IMR-90 (cell line): ENCODE measurements around the gene ADGRA1. TPM values are rescaled to one million over a fixed set of nuclear protein-coding genes. Genes with fewer than 3 reads are reported as not detected.
A peak's percentile ranks its signal among the peaks of the same experiment; 100 is the strongest.

Source experiments
- ATAC-seq: fragments of 200-7000 bp; cut with Tn5 transposase; 2 replicates; pipeline ENCODE4 v1.9.1; 2020; ENCODE audit warnings: low read depth, mild to moderate bottlenecking, moderate library complexity
- BruUV-seq: library from RNA; stranded (reverse); fragments of 400-500 nt; replicated peaks from 2 replicates; lab custom pipeline; 2021; lab: Mats Ljungman, UMichigan
- CTCF ChIA-PET: fragments of 300-600 bp; formaldehyde crosslinking; extraction: SDS; loops from one replicate; lab custom pipeline; 2021; ENCODE audit warnings: antibody characterized with exemption; lab: Yijun Ruan, JAX
- POLR2A ChIA-PET: fragments of 300-600 bp; sonication (Branson Sonifier 250); formaldehyde crosslinking; loops from one replicate; lab custom pipeline; 2022; ENCODE audit warnings: antibody characterized with exemption; ENCODE audit not compliant: unreplicated experiment; lab: Charles Lee
- DNase-seq: peaks from one replicate; pipeline ENCODE4 v3.0.0; 2013
- H2AFZ ChIP-seq: replicated peaks from 2 replicates; pipeline ENCODE3; 2013; ENCODE audit warnings: low read length, mild to moderate bottlenecking; ENCODE audit not compliant: poor library complexity
- H2AK5ac ChIP-seq: 2 replicates; pipeline ENCODE4 v1.6.1; 2013; ENCODE audit warnings: low read depth, low read length, inconsistent platforms
- H2AK9ac ChIP-seq: replicated peaks from 2 replicates; pipeline ENCODE3; 2013; ENCODE audit warnings: mild to moderate bottlenecking, low read depth, low read length, moderate library complexity; ENCODE audit not compliant: poor library complexity
- H2BK120ac ChIP-seq: 2 replicates; pipeline ENCODE4 v1.6.1; 2013; ENCODE audit warnings: low read depth, low read length, inconsistent platforms
- H2BK15ac ChIP-seq: 3 replicates; pipeline ENCODE4 v1.6.1; 2013; ENCODE audit warnings: low read depth, low read length, inconsistent platforms
- H2BK20ac ChIP-seq: 2 replicates; pipeline ENCODE4 v1.6.1; 2013; ENCODE audit warnings: low read depth, mild to moderate bottlenecking, inconsistent platforms, low read length, moderate library complexity
- H2BK5ac ChIP-seq: 2 replicates; pipeline ENCODE4 v1.6.1; 2013; ENCODE audit warnings: mild to moderate bottlenecking, low read depth, low read length, inconsistent platforms; ENCODE audit not compliant: poor library complexity, severe bottlenecking
- H3K14ac ChIP-seq: replicated peaks from 2 replicates; pipeline ENCODE4 v1.6.1; 2013; ENCODE audit warnings: low read depth, low read length, inconsistent platforms
- H3K18ac ChIP-seq: 2 replicates; pipeline ENCODE4 v1.6.1; 2013; ENCODE audit warnings: low read depth, low read length, control low read depth
- H3K23ac ChIP-seq: 2 replicates; pipeline ENCODE4 v1.6.1; 2013; ENCODE audit warnings: low read depth, low read length, inconsistent platforms
- H3K27ac ChIP-seq: 2 replicates; pipeline ENCODE4 v1.5.1; 2013; ENCODE audit warnings: mild to moderate bottlenecking, control low read depth, low read length; ENCODE audit not compliant: insufficient read depth
- H3K27me3 ChIP-seq: 2 replicates; pipeline ENCODE4 v1.6.1; 2013; ENCODE audit warnings: low read length; ENCODE audit not compliant: control insufficient read depth, insufficient read depth
- H3K36me3 ChIP-seq: 2 replicates; pipeline ENCODE4 v1.6.1; 2013; ENCODE audit warnings: low read length, mixed read lengths; ENCODE audit not compliant: control insufficient read depth, insufficient read depth
- H3K4ac ChIP-seq: 2 replicates; pipeline ENCODE4 v1.6.1; 2013; ENCODE audit warnings: low read depth, low read length, inconsistent platforms
- H3K4me1 ChIP-seq: 2 replicates; pipeline ENCODE4 v1.6.1; 2013; ENCODE audit warnings: low read length, mixed read lengths; ENCODE audit not compliant: control insufficient read depth, insufficient read depth
- H3K4me2 ChIP-seq: 2 replicates; pipeline ENCODE4 v1.6.1; 2013; ENCODE audit warnings: low read depth, mild to moderate bottlenecking, control low read depth, low read length, moderate library complexity
- H3K4me3 ChIP-seq: 2 replicates; pipeline ENCODE4 v1.5.1; 2013; ENCODE audit warnings: low read depth, mild to moderate bottlenecking, control low read depth, low read length, moderate library complexity; ENCODE audit not compliant: insufficient read depth
- H3K56ac ChIP-seq: 2 replicates; pipeline ENCODE4 v1.6.1; 2013; ENCODE audit warnings: low read length, inconsistent platforms; ENCODE audit not compliant: insufficient read depth; ENCODE audit errors: extremely low read depth
- H3K79me1 ChIP-seq, 2 experiments: 2 replicates each; pipeline ENCODE4 v1.6.1; 2013; ENCODE audit warnings: low read length in 2 of 2, inconsistent platforms in 1 of 2, low read depth in 1 of 2
- H3K9ac ChIP-seq: 2 replicates; pipeline ENCODE4 v1.6.1; 2013; ENCODE audit warnings: low read depth, low read length, control low read depth
- H3K9me1 ChIP-seq: 2 replicates; pipeline ENCODE4 v1.6.1; 2013; ENCODE audit warnings: low read length, inconsistent platforms; ENCODE audit not compliant: insufficient read depth
- H3K9me3 ChIP-seq: 2 replicates; pipeline ENCODE4 v1.6.1; 2013; ENCODE audit warnings: low read length; ENCODE audit not compliant: control insufficient read depth, insufficient read depth
- H4K20me1 ChIP-seq: 2 replicates; pipeline ENCODE4 v1.6.1; 2013; ENCODE audit warnings: low read length, inconsistent platforms; ENCODE audit not compliant: insufficient read depth
- H4K5ac ChIP-seq: 2 replicates; pipeline ENCODE4 v1.6.1; 2013; ENCODE audit warnings: mild to moderate bottlenecking, low read depth, low read length, control low read depth
- H4K8ac ChIP-seq, 2 experiments: 2 replicates each; pipeline ENCODE4 v1.6.1; 2013; ENCODE audit warnings: low read depth in 2 of 2, low read length in 2 of 2, control low read depth in 1 of 2, inconsistent platforms in 1 of 2
- H4K91ac ChIP-seq: 2 replicates; pipeline ENCODE4 v1.6.1; 2013; ENCODE audit warnings: low read depth, low read length, inconsistent platforms; ENCODE audit not compliant: insufficient read depth
- CHD1 ChIP-seq: IDR thresholded peaks from 2 replicates; pipeline ENCODE4 v1.6.1; 2012; ENCODE audit warnings: low read depth, low read length, improper control_type of control experiment
- FOS ChIP-seq: fragments of 150-350 bp; IDR thresholded peaks from 2 replicates; pipeline ENCODE4 v1.6.1; 2016; ENCODE audit warnings: low read depth, low read length
- MAFK ChIP-seq: IDR thresholded peaks from 2 replicates; pipeline ENCODE4 v1.6.1; 2012; ENCODE audit warnings: low read depth, low read length, improper control_type of control experiment
- MAZ ChIP-seq: IDR thresholded peaks from 2 replicates; pipeline ENCODE4 v1.6.1; 2012; ENCODE audit warnings: low read depth, mild to moderate bottlenecking, low read length, improper control_type of control experiment, moderate library complexity, borderline replicate concordance
- MXI1 ChIP-seq: IDR thresholded peaks from 2 replicates; pipeline ENCODE4 v1.6.1; 2012; ENCODE audit warnings: low read depth, mild to moderate bottlenecking, low read length, moderate library complexity, borderline replicate concordance
- POLR2A ChIP-seq: IDR thresholded peaks from 2 replicates; pipeline ENCODE4 v1.6.1; 2012; ENCODE audit warnings: mild to moderate bottlenecking, low read depth, low read length
- WGBS, 2 experiments: methylation state at CpG; one replicate each; pipeline versions ENCODE4 v1.1.5 to v1.1.7; 2013; ENCODE audit warnings: missing lambda C conversion rate in 2 of 2; ENCODE audit not compliant: insufficient read length in 1 of 2; ENCODE audit errors: extremely low coverage in 2 of 2; 5-methylcytosine and 5-hydroxymethylcytosine counted together
- dilution Hi-C: fragments of 300-500 bp; cut with HindIII; formaldehyde crosslinking; loops from one replicate; pipeline ENCODE4 v1.14.3; 2018; ENCODE audit warnings: low sequenced_read_pairs; ENCODE audit not compliant: unreplicated experiment
- in situ Hi-C: fragments of 300-500 bp; cut with MboI; formaldehyde crosslinking; loops from 3 replicates; pipeline ENCODE4 v1.14.3; 2019; ENCODE audit warnings: low sequenced_read_pairs, inconsistent platforms, mixed read lengths
- intact Hi-C: fragments of 100-400 bp; cut with micrococcal nuclease; formaldehyde crosslinking; loops from 2 replicates; pipeline ENCODE4 v1.10.0; 2022
- polyA plus RNA-seq, 3 experiments: library from polyadenylated mRNA; depleted of rRNA; stranded (reverse); fragments of >200 nt; gene quantifications; 2 replicates each; pipeline ENCODE4 v1.2.3, GENCODE V29; 2012; ENCODE audit warnings: low replicate concordance in 1 of 3
- total RNA-seq: library from RNA; depleted of rRNA; stranded (reverse); fragments of >200 nt; gene quantifications from 2 replicates; pipeline ENCODE4 v1.2.3, GENCODE V29; 2012
- TF ChIP-seq, protein P1 (sequence below): fragments of 150-350 bp; IDR thresholded peaks from 2 replicates; pipeline ENCODE4 v1.6.1; 2017; ENCODE audit warnings: mild to moderate bottlenecking, antibody characterized with exemption, low read length, low read depth
- TF ChIP-seq, protein P2 (sequence below): conservative IDR thresholded peaks from 2 replicates; pipeline ENCODE4 v1.5.1; 2012; ENCODE audit warnings: mild to moderate bottlenecking, low read depth, low read length, improper control_type of control experiment

The ADGRA1 gene
- total and polyA plus RNA-seq, 2 of the 4 experiments (the other 2 are of a cell fraction), result not detected

DNA sequence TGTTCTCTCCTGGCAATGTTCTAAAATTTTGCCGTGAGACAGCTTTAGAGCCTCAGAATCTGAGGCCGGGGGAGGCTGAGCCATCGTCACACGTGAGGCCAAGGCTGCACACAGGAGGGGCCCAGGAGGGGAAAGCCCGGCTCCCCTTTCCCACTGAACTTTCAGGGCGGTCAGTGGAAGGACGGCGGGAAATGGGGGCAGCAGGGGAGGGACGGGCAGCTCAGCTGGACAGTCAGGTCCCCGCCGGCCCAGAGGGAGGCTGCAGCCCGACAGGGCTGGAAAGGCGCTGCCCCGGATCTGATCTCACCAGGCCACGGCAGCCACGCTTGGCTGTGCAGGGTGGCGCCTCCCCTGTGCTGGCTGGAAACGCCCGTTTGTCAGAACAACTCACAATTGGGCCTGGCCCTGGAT, 43.3 kb upstream of the ADGRA1 start:
- H4K20me1 ChIP-seq, result no peaks in the 10 kb centered on the region
- no peaks in the 10 kb centered on the region for H3K36me3 ChIP-seq
- BruUV-seq, result no TSS peak
- no peak overlapping the region for H2AK9ac ChIP-seq
- H3K23ac ChIP-seq, result no peak overlapping the region
- no peak overlapping the region for H3K4ac ChIP-seq
- peaks cover 18% of the 10 kb centered on the region for H3K27me3 ChIP-seq
- H3K79me1 ChIP-seq, result no peaks in the 10 kb centered on the region
- no peak overlapping the region for H3K18ac ChIP-seq
- H2BK120ac ChIP-seq, result no peak overlapping the region
- no peak overlapping the region for H3K14ac ChIP-seq
- no peak overlapping the region for H2AK5ac ChIP-seq
- intact Hi-C loops, result no loop called here
- H3K56ac ChIP-seq, result no peak overlapping the region
- no peak overlapping the region for H3K27ac ChIP-seq
- POLR2A ChIA-PET, result no interaction called here
- no peak overlapping the region for H2BK5ac ChIP-seq
- in situ Hi-C loops, result no loop called here
- no peak overlapping the region for H2BK15ac ChIP-seq
- no peak overlapping the region for H3K9ac ChIP-seq
- ATAC-seq (peak; percentile 29; the same call in 1 of the 2 replicates), DNase-seq (no peak)
- H4K91ac ChIP-seq, result no peak overlapping the region
- no peak overlapping the region for H3K4me3 ChIP-seq
- dilution Hi-C loops, result no loop called here
- H2AFZ ChIP-seq, result peak overlapping the region; percentile 8
- 36% methylated on average over 10 of the region's 19 CpGs; no CpG with 5 or more reads in 1 of the 2 experiments for WGBS, 2 experiments
- TF ChIP-seq, protein P1, sequence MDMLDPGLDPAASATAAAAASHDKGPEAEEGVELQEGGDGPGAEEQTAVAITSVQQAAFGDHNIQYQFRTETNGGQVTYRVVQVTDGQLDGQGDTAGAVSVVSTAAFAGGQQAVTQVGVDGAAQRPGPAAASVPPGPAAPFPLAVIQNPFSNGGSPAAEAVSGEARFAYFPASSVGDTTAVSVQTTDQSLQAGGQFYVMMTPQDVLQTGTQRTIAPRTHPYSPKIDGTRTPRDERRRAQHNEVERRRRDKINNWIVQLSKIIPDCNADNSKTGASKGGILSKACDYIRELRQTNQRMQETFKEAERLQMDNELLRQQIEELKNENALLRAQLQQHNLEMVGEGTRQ, result no peak
- TF ChIP-seq CHD1, result no peak
- TF ChIP-seq MAFK, result no peak
- no peak for TF ChIP-seq MXI1
- no peak for TF ChIP-seq POLR2A
- TF ChIP-seq, protein P2, sequence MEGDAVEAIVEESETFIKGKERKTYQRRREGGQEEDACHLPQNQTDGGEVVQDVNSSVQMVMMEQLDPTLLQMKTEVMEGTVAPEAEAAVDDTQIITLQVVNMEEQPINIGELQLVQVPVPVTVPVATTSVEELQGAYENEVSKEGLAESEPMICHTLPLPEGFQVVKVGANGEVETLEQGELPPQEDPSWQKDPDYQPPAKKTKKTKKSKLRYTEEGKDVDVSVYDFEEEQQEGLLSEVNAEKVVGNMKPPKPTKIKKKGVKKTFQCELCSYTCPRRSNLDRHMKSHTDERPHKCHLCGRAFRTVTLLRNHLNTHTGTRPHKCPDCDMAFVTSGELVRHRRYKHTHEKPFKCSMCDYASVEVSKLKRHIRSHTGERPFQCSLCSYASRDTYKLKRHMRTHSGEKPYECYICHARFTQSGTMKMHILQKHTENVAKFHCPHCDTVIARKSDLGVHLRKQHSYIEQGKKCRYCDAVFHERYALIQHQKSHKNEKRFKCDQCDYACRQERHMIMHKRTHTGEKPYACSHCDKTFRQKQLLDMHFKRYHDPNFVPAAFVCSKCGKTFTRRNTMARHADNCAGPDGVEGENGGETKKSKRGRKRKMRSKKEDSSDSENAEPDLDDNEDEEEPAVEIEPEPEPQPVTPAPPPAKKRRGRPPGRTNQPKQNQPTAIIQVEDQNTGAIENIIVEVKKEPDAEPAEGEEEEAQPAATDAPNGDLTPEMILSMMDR, result no peak
- TF ChIP-seq FOS, result no peak
- TF ChIP-seq MAZ, result no peak
- H3K4me2 ChIP-seq, result no peak overlapping the region
- no peak overlapping the region for H2BK20ac ChIP-seq
- CTCF ChIA-PET, result no interaction called here
- H3K4me1 ChIP-seq, result no peaks in the 10 kb centered on the region
- H3K9me1 ChIP-seq, result no peaks in the 10 kb centered on the region
- no peaks in the 10 kb centered on the region for H3K9me3 ChIP-seq
- H4K5ac ChIP-seq, result no peak overlapping the region
- no peak overlapping the region for H4K8ac ChIP-seq
